Thyroid gland (tissue), 4 donors: ENCODE results near the gene RARRES1.

Source experiments
- POLR2A ChIP-seq, 2 donors: fragments of 450-650 bp; IDR thresholded peaks; one replicate each; pipeline ENCODE4 v1.6.1; 2017; ENCODE audit warnings: antibody characterized with exemption in 2 of 2, mild to moderate bottlenecking in 2 of 2, moderate library complexity in 1 of 2
- TF ChIP-seq, protein P1 (sequence below), 6 experiments: fragments of 200-600 bp in 3 of 6; fragments of 450-650 bp in 3 of 6; sonication (generic) in 3 of 6; IDR thresholded peaks; one replicate each; pipeline ENCODE4 v1.5.1; 2016 to 2019; ENCODE audit warnings: antibody characterized with exemption in 6 of 6, mild to moderate bottlenecking in 2 of 6, inconsistent platforms in 1 of 6, moderate library complexity in 1 of 6

GRCh38 chr3:158739078-158739477 is 6.8 kb upstream of the RARRES1 start:
- TF ChIP-seq, protein P1, sequence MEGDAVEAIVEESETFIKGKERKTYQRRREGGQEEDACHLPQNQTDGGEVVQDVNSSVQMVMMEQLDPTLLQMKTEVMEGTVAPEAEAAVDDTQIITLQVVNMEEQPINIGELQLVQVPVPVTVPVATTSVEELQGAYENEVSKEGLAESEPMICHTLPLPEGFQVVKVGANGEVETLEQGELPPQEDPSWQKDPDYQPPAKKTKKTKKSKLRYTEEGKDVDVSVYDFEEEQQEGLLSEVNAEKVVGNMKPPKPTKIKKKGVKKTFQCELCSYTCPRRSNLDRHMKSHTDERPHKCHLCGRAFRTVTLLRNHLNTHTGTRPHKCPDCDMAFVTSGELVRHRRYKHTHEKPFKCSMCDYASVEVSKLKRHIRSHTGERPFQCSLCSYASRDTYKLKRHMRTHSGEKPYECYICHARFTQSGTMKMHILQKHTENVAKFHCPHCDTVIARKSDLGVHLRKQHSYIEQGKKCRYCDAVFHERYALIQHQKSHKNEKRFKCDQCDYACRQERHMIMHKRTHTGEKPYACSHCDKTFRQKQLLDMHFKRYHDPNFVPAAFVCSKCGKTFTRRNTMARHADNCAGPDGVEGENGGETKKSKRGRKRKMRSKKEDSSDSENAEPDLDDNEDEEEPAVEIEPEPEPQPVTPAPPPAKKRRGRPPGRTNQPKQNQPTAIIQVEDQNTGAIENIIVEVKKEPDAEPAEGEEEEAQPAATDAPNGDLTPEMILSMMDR (IDR thresholded peaks at IDR 0.05), result no peak
- no peak for TF ChIP-seq POLR2A (IDR thresholded peaks at IDR 0.05)
